Non-pigmented ciliary epithelial cell (primary cell): ENCODE results near the gene DNPH1.

ENCODE experiments used
- DNase-seq: peaks from one replicate; pipeline ENCODE4 v3.0.0-alpha.2; 2010; ENCODE audit warnings: low read depth

DNPH1 gene

GRCh38 chr6:43211955-43212354 is 17.3 kb downstream of the DNPH1 start:
- no peak for DNase-seq

DNA sequence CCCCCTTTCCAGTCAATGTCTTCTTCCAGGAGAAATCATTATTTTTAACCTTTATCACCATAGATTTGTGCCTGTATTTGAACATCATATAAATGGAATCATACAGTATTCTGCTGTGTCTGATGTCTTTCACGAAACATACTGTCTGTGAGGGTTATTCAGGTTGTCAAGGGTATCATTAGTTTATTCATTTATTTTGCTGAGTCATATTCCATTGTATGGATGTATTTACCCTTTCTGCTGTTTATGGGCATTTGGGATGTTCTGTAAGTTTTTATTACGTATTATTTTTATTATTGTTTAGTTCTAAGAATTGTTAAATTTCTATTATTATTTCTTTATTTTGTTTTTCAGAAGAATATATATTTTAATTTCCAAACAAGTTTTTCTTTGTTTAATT is 22.0 kb downstream of the DNPH1 start:
- DNase-seq, result no peak

GRCh38 chr6:43205849-43206248 is 23.4 kb downstream of the DNPH1 start:
- DNase-seq, result no peak

DNA sequence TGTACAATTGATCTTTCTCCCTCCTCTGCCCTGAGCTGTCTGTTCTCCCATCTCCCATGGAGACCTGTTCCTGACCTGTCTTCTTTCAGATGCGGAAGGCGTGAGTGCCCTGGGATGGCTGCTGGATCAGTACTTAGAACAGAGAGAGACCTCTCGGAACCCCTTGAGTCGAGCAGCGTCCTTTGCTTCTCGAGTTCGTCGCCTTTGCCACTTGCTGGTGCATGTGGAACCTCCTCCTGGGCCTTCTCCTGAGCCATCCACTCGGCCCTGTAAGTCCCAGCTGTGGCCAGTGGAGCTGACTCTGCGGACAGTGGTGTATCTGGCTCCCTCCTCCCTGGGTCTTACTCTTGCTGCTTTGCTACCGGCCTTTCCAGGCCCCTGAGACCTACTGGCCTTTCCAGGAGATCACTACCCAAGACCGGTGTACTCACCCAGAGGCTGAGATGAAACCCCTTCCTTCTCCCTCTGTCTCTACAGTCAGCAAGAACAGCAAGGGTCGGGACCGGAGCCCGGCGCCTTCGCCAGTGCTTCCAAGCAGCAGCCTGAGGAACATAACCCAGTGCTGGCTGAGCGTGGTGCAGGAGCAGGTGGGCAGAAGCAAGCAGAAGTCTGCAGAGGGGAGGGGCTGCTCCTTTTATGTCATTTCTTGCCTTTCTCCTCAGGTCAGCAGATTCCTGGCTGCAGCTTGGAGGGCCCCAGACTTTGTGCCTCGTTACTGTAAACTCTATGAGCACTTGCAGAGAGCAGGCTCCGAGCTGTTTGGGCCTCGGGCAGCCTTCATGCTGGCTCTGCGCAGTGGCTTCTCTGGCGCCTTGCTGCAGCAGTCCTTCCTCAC is 24.8 kb downstream of the DNPH1 start:
- no peak for DNase-seq

DNA sequence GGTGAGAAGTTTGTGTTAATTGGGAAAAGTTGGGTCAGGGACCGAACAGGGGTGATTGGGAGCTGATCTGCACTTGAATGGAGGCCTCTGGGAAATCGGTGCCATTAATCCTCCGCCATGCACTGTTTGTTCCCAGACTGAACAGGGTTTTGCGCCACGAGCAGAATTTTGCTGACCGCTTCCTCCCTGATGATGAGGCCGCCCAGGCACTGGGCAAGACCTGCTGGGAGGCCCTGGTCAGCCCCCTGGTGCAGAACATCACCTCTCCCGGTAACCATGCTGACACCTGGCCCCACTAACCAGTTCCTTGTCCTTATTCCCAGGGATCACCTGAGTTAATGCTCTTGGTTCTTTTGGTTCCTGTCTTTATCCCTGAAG is 25.6 kb downstream of the DNPH1 start:
- no peak for DNase-seq

DNA sequence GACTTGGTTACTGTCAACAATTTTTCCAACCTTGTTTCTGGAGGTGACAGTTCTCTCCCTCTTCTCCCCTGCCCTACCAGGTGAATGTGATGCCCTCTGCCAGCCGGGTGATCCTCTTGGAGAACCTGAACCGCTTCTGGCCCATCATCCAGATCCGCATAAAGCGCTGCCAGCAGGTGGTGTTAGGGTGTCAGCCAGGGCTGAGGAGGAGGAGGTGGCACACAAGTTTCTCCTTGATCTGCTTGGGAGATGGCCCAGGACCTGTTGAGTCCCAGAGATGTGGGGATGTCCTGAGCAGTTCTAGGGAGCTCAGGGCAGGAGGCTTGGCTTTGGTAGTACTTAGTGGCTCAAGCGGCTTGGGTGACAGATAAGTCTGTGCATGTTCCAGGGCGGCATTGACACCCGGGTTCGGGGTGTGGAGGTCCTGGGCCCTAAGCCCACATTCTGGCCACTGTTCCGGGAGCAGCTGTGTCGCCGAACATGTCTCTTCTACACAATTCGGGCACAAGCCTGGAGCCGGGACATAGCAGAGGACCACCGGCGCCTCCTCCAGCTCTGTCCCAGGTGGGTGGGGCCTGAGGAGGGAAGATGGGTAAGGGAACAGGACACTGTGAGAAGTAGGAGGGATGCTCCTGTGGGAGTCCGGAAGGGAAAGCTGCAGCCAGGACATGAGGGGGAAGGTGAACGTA is 26.1 kb downstream of the DNPH1 start:
- DNase-seq, result no peak

DNA sequence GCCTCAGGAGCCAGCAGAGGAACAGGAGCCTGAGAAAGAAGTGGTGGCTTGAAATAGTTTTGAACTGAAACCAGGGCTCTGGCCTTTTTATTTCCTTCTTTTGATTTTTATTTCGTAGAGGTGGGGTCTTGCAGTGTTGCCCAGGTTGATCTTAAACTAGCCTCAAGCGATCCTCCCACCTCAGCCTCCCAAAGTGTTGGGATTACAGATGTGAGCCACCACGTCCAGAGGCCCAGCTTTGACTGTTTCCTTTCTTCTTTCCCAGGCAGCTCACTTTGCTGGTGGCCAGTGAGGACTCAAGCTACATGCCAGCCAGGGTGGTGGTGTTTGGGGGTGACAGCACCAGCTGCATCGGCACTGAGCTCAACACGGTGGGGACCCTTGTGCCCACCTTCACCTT is 26.8 kb downstream of the DNPH1 start:
- DNase-seq, result no peak

DNA sequence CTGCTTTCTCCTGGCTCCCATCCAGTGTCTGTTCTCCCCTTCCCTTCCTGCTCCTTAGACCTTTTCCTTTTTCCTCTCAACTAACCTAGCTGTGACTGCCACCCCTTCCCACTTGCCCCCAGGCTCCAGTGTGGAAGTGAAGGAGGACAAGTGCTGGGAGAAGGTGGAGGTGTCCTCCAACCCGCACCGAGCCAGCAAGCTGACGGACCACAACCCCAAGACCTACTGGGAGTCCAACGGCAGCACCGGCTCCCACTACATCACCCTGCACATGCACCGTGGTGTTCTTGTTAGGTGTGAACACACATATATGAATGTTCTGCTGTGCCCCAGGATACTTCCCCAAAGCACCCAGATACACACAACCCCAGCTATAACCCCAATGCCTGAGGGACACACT is 28.7 kb downstream of the DNPH1 start:
- DNase-seq, result no peak

GRCh38 chr6:43199912-43200311 is 29.4 kb downstream of the DNPH1 start:
- no peak for DNase-seq

- no peak for DNase-seq
These were observed 32.9 kb downstream of the DNPH1 start for GRCh38 chr6:43196337-43196736.

DNA sequence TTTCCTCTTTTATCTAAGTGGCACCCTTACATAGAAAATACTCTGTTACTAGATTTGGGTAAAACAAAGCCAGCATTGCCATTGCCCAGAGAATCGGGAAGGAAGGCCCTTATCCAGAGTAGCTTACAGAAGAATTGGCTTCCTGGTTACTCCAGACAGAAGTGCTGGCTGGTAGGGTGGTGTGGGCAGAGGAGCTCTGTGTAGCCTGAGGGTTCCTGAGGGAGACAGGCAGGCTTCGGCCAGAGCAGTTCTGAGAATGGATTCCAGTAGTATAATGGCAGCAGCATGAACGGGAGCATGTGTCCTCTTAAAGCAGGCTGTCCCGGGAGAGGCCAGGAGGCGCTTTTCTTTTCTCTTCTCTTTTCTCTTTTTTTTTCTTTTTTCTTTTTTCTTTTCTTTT is 35.4 kb downstream of the DNPH1 start:
- DNase-seq, result no peak

- DNase-seq, result no peak
These were observed 36.4 kb downstream of the DNPH1 start for GRCh38 chr6:43192911-43193310.

GRCh38 chr6:43189776-43190304 is 39.4 kb downstream of the DNPH1 start:
- DNase-seq, result no peak

DNA sequence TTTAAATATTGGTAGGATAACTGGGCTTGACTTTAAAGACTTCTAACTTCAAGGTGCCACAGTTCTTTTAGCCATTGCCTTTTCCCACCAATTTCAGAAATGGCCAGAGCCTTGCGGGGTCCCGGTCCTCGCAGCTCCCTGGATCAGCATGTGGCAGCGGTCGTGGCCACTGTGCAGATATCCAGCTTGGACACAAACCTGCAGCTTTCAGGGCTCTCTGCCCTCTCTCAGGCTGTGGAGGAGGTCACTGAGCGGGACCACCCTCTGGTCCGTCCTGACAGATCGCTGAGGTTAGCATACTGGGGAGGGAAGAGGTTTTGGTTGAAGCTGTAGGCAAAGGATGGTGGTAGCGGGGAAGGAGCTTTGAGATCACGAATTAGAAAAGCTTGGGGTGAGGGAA is 40.9 kb downstream of the DNPH1 start:
- DNase-seq, result no peak

GRCh38 chr6:43187821-43188220 is 41.5 kb downstream of the DNPH1 start:
- no peak for DNase-seq

GRCh38 chr6:43186706-43187105 is 42.6 kb downstream of the DNPH1 start:
- DNase-seq, result no peak

DNA sequence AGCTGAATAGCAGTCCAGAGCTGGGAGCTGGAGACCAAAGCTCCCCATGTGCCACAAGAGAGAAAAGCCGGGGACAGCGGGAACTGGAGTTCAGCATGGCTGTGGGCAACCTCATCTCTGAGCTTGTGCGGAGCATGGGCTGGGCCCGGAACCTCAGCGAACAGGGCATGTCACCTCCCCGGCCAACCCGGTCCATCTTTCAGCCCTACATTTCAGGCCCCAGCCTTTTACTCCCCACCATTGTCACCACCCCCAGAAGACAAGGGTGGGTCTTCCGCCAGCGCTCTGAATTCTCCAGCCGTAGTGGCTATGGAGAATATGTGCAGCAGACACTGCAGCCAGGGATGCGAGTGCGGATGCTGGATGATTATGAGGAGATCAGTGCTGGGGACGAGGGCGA is 43.3 kb downstream of the DNPH1 start:
- no peak for DNase-seq

DNA sequence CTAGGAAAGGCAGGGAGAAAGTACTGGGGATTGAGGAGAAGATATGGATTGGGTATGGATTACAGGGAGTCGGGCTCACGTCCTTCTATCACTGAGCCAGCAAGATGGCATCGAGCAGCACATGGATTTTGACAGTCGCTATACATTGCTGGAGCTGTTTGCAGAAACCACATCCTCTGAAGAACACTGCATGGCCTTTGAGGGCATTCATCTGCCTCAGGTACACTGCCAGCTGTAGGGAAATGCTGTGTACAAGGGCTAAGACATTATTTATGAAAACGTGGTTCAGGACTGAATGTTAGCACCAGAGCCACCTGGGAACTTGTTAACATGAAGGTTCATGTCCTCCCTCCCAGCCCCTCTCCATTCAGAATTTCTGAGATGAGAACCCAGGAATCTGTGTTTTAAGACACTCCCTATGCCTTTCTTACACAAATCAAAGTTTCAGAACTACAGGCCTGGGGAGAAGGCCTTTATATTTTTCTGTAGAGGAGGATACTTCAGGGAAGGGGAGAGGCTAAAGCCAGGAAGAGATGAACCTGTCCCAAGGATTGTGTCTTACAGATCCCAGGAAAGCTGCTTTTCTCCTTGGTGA is 43.8 kb downstream of the DNPH1 start:
- no peak for DNase-seq

DNA sequence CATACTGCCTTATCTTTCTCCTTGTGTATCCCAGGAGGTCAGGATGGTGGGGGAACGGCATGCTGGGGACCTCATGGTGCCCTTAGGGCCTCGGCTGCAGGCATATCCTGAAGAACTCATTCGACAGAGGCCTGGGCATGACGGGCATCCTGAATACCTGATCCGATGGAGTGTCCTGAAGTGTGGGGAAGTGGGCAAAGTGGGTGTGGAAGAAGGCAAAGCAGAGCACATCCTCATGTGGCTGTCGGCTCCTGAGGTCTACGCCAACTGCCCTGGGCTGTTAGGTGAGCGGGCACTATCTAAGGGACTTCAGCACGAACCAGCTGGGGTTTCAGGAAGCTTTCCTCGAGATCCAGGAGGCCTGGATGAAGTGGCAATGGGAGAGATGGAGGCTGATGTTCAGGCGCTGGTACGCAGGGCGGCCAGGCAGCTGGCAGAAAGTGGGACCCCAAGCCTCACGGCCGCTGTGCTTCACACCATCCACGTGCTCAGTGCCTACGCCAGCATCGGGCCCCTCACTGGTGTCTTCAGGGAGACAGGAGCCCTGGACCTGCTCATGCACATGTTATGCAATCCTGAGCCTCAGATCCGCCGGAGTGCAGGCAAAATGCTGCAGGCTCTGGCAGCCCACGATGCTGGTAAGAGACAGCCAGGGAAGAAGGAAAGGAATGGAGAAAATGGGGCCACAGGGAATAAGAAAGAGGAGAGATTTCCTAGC is 44.9 kb downstream of the DNPH1 start:
- no peak for DNase-seq

GRCh38 chr6:43183441-43183840 is 45.8 kb downstream of the DNPH1 start:
- DNase-seq, result no peak

DNA sequence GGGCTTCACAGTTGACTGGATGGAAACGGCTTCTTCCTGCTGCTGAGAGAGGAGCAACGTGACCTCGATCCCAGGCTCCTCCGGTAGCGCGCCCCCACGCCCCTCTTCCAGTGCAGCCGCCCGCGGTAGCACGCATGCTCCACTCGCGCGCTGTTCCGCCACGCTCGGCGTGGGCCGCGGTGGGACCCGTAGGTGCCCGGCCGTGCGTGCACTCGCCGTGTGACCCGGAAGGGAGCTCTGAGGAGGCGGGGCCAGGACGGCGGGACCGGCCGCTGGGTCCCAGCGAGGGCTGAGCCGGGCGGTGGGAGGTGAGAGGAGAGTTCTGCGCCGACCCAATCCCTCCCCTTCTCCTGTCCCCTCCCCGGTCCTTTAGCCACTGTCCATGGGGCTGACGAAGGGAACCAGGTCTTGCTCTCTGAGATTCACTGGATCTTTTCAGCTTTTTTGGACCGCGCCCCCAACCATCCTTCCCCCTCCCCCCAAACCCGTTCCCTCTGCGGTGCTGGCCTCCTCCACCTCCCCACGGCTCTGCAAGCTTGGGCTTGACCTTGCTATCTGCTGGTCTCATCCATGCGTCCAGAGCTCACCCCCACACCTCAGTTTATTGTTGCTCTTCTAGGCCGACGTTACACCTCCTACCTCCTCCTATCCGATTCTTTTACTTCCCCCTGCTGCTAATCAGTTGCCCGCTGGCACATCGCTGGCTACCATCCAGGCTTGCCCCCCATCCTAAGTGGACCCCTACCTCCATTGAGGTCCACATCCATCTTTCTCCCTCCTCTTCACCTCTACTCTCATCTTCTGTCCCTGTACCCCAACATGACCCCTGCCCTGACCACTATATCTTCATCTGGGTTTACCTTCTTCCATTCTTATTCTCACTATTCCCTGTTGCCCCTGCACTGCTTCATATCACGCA is 47.1 kb downstream of the DNPH1 start, which contains the start of gene CUL9:
CUL9 (plus strand) TSS at position 255 of the 919 bp plus-strand sequence. CDS start 2,115 bp downstream, outside the sequence.
- no peak for DNase-seq
